ENCODE data around the gene RNF150.
"Not testable (repeated sequence)": the region's sequence is repeated elsewhere in the genome, so short reads cannot be mapped to it uniquely, and the experiment has no call there.

RNF150 gene

DNA sequence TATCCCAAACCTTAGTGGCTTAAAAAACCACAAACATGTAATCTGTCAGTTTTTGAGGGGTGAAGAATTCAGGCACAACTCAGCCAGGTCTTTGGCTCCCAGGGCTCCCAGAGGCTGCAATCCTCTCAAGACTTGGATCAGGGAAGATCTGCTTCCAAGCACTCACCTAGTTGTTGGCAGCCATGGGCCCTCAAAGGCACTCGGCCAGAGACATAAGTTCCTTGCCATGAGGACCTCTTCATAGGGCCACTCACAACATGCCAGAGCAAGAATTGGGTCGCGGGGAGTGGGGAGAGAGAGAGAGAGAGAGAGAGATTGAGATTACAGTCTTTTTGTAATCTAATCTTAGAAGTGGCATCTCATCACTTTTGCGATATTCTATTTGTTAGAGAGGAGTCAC is 300.0 kb downstream of the RNF150 start:
- DNase-seq (ENCODE audit: extremely low read depth, low read depth), result no peak
- TF ChIP-seq CTCF (IDR thresholded peaks at IDR 0.05; ENCODE audit: low read depth, low read length), result no peak

- TF ChIP-seq CTCF (IDR thresholded peaks at IDR 0.05; ENCODE audit: low read depth, low read length), result no peak
- DNase-seq (ENCODE audit: extremely low read depth, low read depth), result no peak
Measured at GRCh38 chr4:140829825-140830224, 303.4 kb downstream of the RNF150 start.

GRCh38 chr4:140826701-140827027 is 306.6 kb downstream of the RNF150 start:
- DNase-seq (ENCODE audit: extremely low read depth, low read depth), result no peak
- TF ChIP-seq CTCF (IDR thresholded peaks at IDR 0.05; ENCODE audit: low read depth, low read length), result no peak

DNA sequence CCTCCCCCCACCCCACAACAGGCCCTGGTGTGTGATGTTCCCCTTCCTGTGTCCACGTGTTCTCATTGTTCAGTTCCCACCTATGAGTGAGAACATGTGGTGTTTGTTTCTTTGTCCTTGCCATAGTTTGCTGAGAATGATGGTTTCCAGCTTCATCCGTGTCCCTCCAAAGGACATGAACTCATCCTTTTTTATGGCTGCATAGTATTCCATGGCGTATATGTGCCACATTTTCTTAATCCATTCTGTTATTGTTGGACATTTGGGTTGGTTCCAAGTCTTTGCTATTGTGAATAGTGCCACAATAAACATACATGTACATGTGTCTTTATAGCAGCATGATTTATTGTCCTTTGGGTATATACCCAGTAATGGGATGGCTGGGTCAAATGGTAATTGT is 312.7 kb downstream of the RNF150 start:
- DNase-seq (ENCODE audit: extremely low read depth, low read depth), result not testable (repeated sequence)

DNA sequence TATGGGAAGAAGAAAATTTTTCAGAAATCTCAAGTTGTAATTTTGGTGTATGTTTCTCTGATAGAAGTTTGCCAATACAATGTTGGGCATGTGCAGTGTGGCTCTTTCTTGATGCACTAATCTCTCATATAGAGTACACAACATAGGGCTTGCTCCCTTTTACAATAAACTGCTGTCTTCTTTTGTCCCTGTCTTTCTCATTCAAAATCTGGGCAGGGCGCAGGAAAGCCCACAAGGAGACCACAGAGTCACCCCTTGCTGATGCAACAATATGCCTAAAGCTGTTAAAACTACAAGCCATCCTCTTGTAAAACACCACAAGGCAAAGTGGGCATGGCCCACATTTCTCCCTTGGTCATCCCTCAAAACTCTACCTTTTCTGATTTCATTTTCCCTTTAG is 313.7 kb downstream of the RNF150 start:
- TF ChIP-seq CTCF (IDR thresholded peaks at IDR 0.05; ENCODE audit: low read depth, low read length), result no peak
- no peak for DNase-seq (ENCODE audit: extremely low read depth, low read depth)

DNA sequence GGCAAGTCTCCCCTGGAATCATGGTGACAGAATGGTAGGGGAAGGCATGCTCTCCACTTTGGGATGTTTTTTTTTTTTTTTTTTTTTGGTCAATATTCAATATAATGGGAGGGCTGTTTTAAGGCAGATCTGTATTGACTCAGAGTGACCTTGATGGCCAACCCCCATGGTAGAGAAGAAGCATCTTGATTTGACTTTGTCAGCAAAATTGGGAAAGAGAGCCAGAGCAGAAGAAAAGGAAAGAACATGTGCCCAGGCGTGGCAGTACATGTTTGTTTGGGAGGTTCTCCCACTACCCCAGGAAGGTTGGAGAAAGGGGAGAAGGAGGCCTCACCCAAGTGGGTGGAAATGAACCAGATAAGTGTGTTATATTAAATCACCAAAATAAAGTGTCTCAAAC is 314.8 kb downstream of the RNF150 start:
- DNase-seq (ENCODE audit: extremely low read depth, low read depth), result no peak
- TF ChIP-seq CTCF (IDR thresholded peaks at IDR 0.05; ENCODE audit: low read depth, low read length), result no peak

DNA sequence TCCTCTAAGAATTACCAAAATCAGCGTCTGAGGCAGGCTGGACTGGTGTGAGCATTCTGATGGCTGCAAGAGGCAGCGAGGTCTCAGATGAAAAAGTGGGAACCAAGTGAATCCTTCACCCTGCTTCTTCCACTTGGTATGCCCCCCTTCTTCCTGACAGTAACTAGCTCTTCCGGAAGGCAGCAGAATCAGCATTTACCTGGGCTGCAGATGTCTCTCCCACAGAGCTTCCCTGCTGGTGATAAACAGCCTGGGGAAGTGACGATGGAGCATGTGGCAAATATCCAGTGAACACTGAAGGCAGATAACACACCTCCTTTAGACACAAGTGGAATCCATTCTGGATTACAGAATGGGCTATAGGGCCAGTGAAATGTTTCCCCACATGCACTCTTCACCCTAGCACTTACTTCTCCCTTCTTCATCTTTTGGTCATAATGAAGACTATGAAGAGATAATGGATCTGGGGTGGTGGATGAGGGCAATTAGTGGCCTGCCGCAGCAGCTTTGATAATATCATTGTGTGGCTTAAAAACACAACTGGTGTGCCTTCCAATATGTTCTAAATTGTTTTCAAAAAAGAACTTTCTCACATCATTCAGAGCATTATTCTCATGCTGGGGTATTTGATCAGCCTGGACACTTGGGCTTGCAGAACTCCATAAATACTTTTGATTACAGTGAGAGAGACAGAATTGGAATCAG is 316.3 kb downstream of the RNF150 start:
- no peak for TF ChIP-seq CTCF (IDR thresholded peaks at IDR 0.05; ENCODE audit: low read depth, low read length)
- no peak for DNase-seq (ENCODE audit: extremely low read depth, low read depth)

DNA sequence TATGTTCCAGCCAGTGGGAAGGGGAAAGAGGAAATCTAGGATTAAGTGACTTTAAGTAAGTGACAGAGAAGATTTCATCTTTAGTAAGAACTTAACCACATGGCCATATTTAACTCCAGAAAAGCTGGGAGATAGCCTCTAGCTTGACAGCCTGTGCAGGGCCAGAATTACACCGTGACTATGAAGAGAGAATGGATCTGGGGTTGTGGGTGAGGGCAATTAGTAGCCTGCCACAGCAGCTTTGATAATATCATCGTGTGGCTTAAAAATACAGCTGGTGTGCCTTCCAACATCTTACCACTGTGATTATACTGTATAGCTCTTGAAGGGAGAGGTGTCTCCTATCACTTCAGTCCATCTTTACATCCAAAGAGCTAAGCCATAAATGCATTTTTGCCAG is 319.5 kb downstream of the RNF150 start:
- TF ChIP-seq CTCF (IDR thresholded peaks at IDR 0.05; ENCODE audit: low read depth, low read length), result no peak
- no peak for DNase-seq (ENCODE audit: extremely low read depth, low read depth)

Data from AG09319 (cell line).